Common myeloid progenitor, CD34-positive (primary cell): ENCODE measurements around the gene TJP3.

ENCODE experiments used
- CTCF ChIA-PET: fragments of 350-600 bp; sonication (Branson Sonifier 250); formaldehyde crosslinking; loops from one replicate; lab custom pipeline; 2021; ENCODE audit warnings: antibody characterized with exemption; lab: Charles Lee
- POLR2A ChIA-PET: fragments of 350-600 bp; sonication (Branson Sonifier 250); formaldehyde crosslinking; loops from one replicate; lab custom pipeline; 2021; ENCODE audit warnings: antibody characterized with exemption; lab: Charles Lee
- DNase-seq, 3 donors: peaks; one replicate each; pipeline versions ENCODE4 v3.0.0 to v3.0.0-alpha.2; 2013
- H3K27ac ChIP-seq, 2 experiments: 1 replicate in 1 of 2; 2 replicates in 1 of 2; pipeline ENCODE4 v1.7.0; 2013; ENCODE audit warnings: inconsistent platforms in 2 of 2, low read length in 2 of 2, mild to moderate bottlenecking in 2 of 2, low read depth in 1 of 2, moderate library complexity in 1 of 2; ENCODE audit not compliant: severe bottlenecking in 2 of 2, insufficient read depth in 1 of 2, poor library complexity in 1 of 2
- H3K27me3 ChIP-seq, 5 experiments: replicated peaks in 2 of 5; 1 replicate in 3 of 5; 2 replicates in 2 of 5; pipeline versions ENCODE4 v1.6.1 to v1.7.0; 2013; ENCODE audit warnings: low read length in 4 of 5, mild to moderate bottlenecking in 2 of 5, moderate library complexity in 2 of 5, inconsistent platforms in 1 of 5; ENCODE audit not compliant: insufficient read depth in 5 of 5, control insufficient read depth in 4 of 5
- H3K36me3 ChIP-seq, 4 experiments: 1 replicate in 2 of 4; 2 replicates in 2 of 4; pipeline versions ENCODE4 v1.6.1 to v1.7.0; 2013; ENCODE audit warnings: low read length in 3 of 4, control low read depth in 1 of 4, mild to moderate bottlenecking in 1 of 4; ENCODE audit not compliant: control insufficient read depth in 4 of 4, insufficient read depth in 4 of 4
- H3K4me1 ChIP-seq, 4 experiments: 1 replicate in 3 of 4; 2 replicates in 1 of 4; pipeline versions ENCODE4 v1.6.1 to v1.7.1; 2013; ENCODE audit warnings: low read length in 3 of 4, mild to moderate bottlenecking in 3 of 4, control low read depth in 1 of 4, inconsistent platforms in 1 of 4, moderate library complexity in 1 of 4; ENCODE audit not compliant: control insufficient read depth in 4 of 4, insufficient read depth in 4 of 4; ENCODE audit errors: control extremely low read depth in 1 of 4
- H3K4me3 ChIP-seq, 7 experiments: 1 replicate in 4 of 7; 2 replicates in 3 of 7; pipeline versions ENCODE4 v1.5.1 to v1.7.0; 2013; ENCODE audit warnings: mild to moderate bottlenecking in 7 of 7, low read length in 6 of 7, moderate library complexity in 6 of 7, inconsistent platforms in 2 of 7, low read depth in 2 of 7, control low read depth in 1 of 7; ENCODE audit not compliant: insufficient read depth in 4 of 7, control insufficient read depth in 1 of 7; ENCODE audit errors: extremely low read depth in 1 of 7
- H3K9me3 ChIP-seq, 5 experiments: 1 replicate in 4 of 5; 2 replicates in 1 of 5; pipeline versions ENCODE4 v1.6.1 to v1.7.1; 2013; ENCODE audit warnings: low read length in 4 of 5, mild to moderate bottlenecking in 2 of 5, inconsistent platforms in 1 of 5, low read depth in 1 of 5, moderate library complexity in 1 of 5; ENCODE audit not compliant: control insufficient read depth in 4 of 5, insufficient read depth in 2 of 5; ENCODE audit errors: control extremely low read depth in 1 of 5
- WGBS: methylation state at CpG from one replicate; pipeline ENCODE4 v1.1.5; 2013; ENCODE audit not compliant: insufficient coverage; 5-methylcytosine and 5-hydroxymethylcytosine counted together

TJP3 gene

GRCh38 chr19:3684817-3685410 is 23.3 kb upstream of the TJP3 start:
- no peak overlapping the region for H3K4me3 ChIP-seq
- H3K27ac ChIP-seq, result no peak overlapping the region
- ChIA-PET CTCF (interaction anchor here (1.1 kb wide), 1 partner anchor 15 kb away, joined by 3 read pairs; the partner anchor contains the start of gene PIP5K1C), POLR2A (no interaction called here)
- peaks cover 0 to 39% (median 26%) of the 10 kb centered on the region in 4 experiments for H3K4me1 ChIP-seq
- H3K9me3 ChIP-seq, result peaks cover 0 to 8% (median 5%) of the 10 kb centered on the region in 5 experiments
- H3K36me3 ChIP-seq, result peaks cover 2 to 9% (median 5%) of the 10 kb centered on the region in 4 experiments
- H3K27me3 ChIP-seq, result no peaks in the 10 kb centered on the region
- DNase-seq, result no peak
- 100% methylated on average over 4 of the region's 8 CpGs for WGBS

GRCh38 chr19:3687393-3687773 is 20.8 kb upstream of the TJP3 start:
- POLR2A ChIA-PET, result interaction anchor here (1.4 kb wide), 1 partner anchor 16 kb away, joined by 3 read pairs; no protein-coding TSS in a partner anchor
- peak overlapping the region; percentile 16 to 78 (median 59) for H3K4me3 ChIP-seq
- WGBS, result 17% methylated on average over 2 of the region's 12 CpGs

GRCh38 chr19:3687774-3688706 is 20.1 kb upstream of the TJP3 start:
- no peaks in the 10 kb centered on the region for H3K27me3 ChIP-seq
- ChIA-PET CTCF (interaction anchor here (1.3 to 2.9 kb wide), 4 partner anchors 10 to 26 kb away, joined by 3 to 22 read pairs (median 6); no protein-coding TSS in a partner anchor), POLR2A (interaction anchor here (1.0 to 1.4 kb wide), 2 partner anchors 9 to 16 kb away, joined by 3 to 4 read pairs; no protein-coding TSS in a partner anchor)
- 4% methylated on average over 54 of the region's 55 CpGs for WGBS
- H3K4me3 ChIP-seq, result peak overlapping the region; percentile 16 to 78 (median 59)
- peak overlapping the region in 1 of 2 experiments; percentile 49 for H3K27ac ChIP-seq
- H3K9me3 ChIP-seq, result peaks cover 0 to 8% (median 5%) of the 10 kb centered on the region in 5 experiments
- H3K4me1 ChIP-seq, result peaks cover 0 to 56% (median 30%) of the 10 kb centered on the region in 4 experiments
- peak in 2 of 3 donors; percentile 34 to 48 for DNase-seq
- peaks cover 2 to 9% (median 5%) of the 10 kb centered on the region in 4 experiments for H3K36me3 ChIP-seq

More at GRCh38 chr19:3687393-3687773, 20.8 kb upstream of the TJP3 start:
- Histone ChIP-seq H3K27me3 (no peaks in the 10 kb centered on the region), H3K36me3 (peaks cover 2 to 9% (median 5%) of the 10 kb centered on the region in 4 experiments), H3K9me3 (peaks cover 0 to 8% (median 5%) of the 10 kb centered on the region in 5 experiments), H3K27ac (no peak overlapping the region), H3K4me1 (peaks cover 0 to 58% (median 32%) of the 10 kb centered on the region in 4 experiments)
- CTCF ChIA-PET, result interaction anchor here (1.3 to 2.9 kb wide), 3 partner anchors 10 to 25 kb away, joined by 3 to 22 read pairs (median 5); no protein-coding TSS in a partner anchor
- DNase-seq, result peak in 2 of 3 donors; percentile 33 to 52

- Histone ChIP-seq H3K4me3 (no peak overlapping the region), H3K4me1 (peaks cover 0 to 41% (median 22%) of the 10 kb centered on the region in 4 experiments), H3K27me3 (no peaks in the 10 kb centered on the region), H3K27ac (no peak overlapping the region), H3K9me3 (no peaks in the 10 kb centered on the region), H3K36me3 (peaks cover 0 to 7% (median 2%) of the 10 kb centered on the region in 4 experiments)
- POLR2A ChIA-PET, result interaction anchor here (0.6 kb wide), 1 partner anchor 311 kb away, joined by 4 read pairs; no protein-coding TSS in a partner anchor
- 91% methylated on average over 27 of the region's 31 CpGs for WGBS
- CTCF ChIA-PET, result interaction anchor here (0.6 to 4.4 kb wide), 8 partner anchors 10 to 457 kb away, joined by 3 to 27 read pairs (median 4); partner anchors contain the start of gene PIP5K1C
- no peak for DNase-seq
These were observed 17.4 kb upstream of the TJP3 start for GRCh38 chr19:3690551-3691371.

GRCh38 chr19:3691372-3691716 is 16.8 kb upstream of the TJP3 start:
- Histone ChIP-seq H3K4me1 (peaks cover 0 to 41% (median 22%) of the 10 kb centered on the region in 4 experiments), H3K4me3 (no peak overlapping the region), H3K9me3 (no peaks in the 10 kb centered on the region), H3K27me3 (no peaks in the 10 kb centered on the region), H3K27ac (no peak overlapping the region), H3K36me3 (peaks cover 0 to 10% (median 2%) of the 10 kb centered on the region in 4 experiments)
- ChIA-PET CTCF (interaction anchor here (1.0 to 4.4 kb wide), 8 partner anchors 9 to 29 kb away, joined by 3 to 27 read pairs (median 6); partner anchors contain the start of genes PIP5K1C and TJP3), POLR2A (interaction anchor here (0.6 kb wide), 1 partner anchor 312 kb away, joined by 4 read pairs; no protein-coding TSS in a partner anchor)
- WGBS, result 94% methylated on average over 13 of the region's 16 CpGs
- no peak for DNase-seq

GRCh38 chr19:3691726-3692125 is 16.5 kb upstream of the TJP3 start:
- H3K4me1 ChIP-seq, result peaks cover 0 to 41% (median 22%) of the 10 kb centered on the region in 4 experiments
- ChIA-PET CTCF (interaction anchor here (0.6 to 4.4 kb wide), 8 partner anchors 9 to 35 kb away, joined by 3 to 27 read pairs (median 6); partner anchors contain the start of genes PIP5K1C and TJP3), POLR2A (no interaction called here)
- DNase-seq, result no peak
- WGBS, result over 99% methylated on average over 14 of the region's 18 CpGs
- H3K9me3 ChIP-seq, result no peaks in the 10 kb centered on the region
- peaks cover 0 to 10% (median 2%) of the 10 kb centered on the region in 4 experiments for H3K36me3 ChIP-seq
- H3K4me3 ChIP-seq, result no peak overlapping the region
- no peaks in the 10 kb centered on the region for H3K27me3 ChIP-seq
- H3K27ac ChIP-seq, result no peak overlapping the region
